HG02798 (cell line): Measurements from ENCODE around the gene IRF6.

Experiments used
- ATAC-seq: cut with Tn5 transposase; IDR thresholded peaks from one replicate; pipeline ENCODE4 v1.9.1; 2021; ENCODE audit warnings: mild to moderate bottlenecking; ENCODE audit not compliant: unreplicated experiment, poor library complexity

The IRF6 gene

DNA sequence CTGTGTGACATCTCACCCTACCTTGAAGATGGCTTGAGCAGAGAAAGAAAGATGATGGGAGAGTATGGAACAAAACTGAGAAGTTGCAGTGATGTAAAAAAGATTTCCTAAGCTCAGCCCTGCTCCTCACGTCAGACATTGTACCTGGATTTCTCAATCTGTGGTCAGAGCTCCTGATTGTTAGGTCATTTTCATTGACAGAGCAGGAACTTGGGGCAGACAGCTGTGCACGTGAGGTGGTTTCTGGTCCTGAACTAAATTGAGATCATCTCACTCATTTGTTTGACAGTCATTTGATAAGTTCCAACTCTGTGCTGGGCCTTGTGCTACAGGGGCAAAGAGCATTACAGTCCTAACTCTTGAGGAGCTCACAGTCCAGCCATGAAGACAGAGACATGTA lies 39.9 kb downstream of the IRF6 start:
- no peak for ATAC-seq

GRCh38 chr1:209761011-209761635 lies 44.8 kb downstream of the IRF6 start:
- ATAC-seq, result no peak

DNA sequence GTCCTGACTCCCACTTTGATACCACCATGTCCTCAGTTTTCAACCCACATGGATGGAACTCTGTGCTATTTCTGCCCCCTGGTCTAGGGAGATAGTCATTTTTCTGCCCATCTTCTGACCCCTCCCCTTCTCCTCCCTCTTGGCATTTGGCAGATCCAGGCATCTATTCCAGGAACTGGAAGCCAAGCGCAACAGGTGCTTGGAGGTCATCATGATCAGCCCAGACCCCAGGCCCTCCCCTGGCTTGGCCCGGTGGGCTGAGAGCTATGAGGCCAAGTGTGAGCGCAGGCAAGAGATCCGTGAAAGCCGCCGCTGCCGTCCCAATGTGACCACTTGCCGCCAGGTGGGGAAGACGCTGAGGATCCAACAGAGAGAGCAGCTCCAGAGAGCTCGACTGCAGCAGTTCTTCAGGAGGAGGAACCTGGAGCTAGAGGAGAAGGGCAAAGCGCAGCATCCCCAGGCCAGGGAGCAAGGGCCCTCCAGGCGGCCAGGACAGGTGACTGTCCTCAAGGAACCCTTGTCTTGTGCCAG lies 46.0 kb downstream of the IRF6 start:
- ATAC-seq, result no peak

DNA sequence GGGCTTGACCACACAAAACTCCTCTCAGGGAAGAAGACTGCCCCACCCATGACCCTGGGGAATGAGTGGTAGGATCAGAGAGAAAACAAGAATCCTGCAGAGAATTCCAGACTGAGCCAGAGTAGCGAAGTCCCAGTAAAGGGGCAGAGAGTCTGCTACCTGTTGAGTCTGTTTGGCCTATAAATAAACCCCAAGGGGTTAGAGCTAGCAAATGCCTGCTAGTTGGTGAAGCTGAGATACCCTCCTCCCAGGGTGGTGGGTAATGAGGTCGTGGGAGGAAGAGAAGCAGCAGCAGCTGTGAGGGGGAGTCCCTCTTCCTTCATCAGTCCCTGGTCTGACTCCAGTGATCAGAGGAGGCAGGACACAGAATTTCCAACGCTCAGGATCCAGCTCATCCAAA lies 47.5 kb downstream of the IRF6 start:
- ATAC-seq, result no peak

GRCh38 chr1:209756615-209757445 lies 49.1 kb downstream of the IRF6 start:
- ATAC-seq, result peak; percentile 34

- ATAC-seq, result peak; percentile 81
Observed at GRCh38 chr1:209755926-209756614, 49.9 kb downstream of the IRF6 start, which contains the start of gene TRAF3IP3. TSS of gene TRAF3IP3 (plus strand) at chr1:209756053. CDS start at chr1:209760040, 3,987 bp downstream.

GRCh38 chr1:209755256-209755655 lies 50.7 kb downstream of the IRF6 start:
- ATAC-seq, result no peak

GRCh38 chr1:209752890-209753289 lies 53.1 kb downstream of the IRF6 start:
- ATAC-seq, result no peak

GRCh38 chr1:209751627-209752231 lies 54.2 kb downstream of the IRF6 start:
- ATAC-seq, result peak; percentile 49

- ATAC-seq, result no peak
Observed at GRCh38 chr1:209749670-209750323, 56.1 kb downstream of the IRF6 start.

DNA sequence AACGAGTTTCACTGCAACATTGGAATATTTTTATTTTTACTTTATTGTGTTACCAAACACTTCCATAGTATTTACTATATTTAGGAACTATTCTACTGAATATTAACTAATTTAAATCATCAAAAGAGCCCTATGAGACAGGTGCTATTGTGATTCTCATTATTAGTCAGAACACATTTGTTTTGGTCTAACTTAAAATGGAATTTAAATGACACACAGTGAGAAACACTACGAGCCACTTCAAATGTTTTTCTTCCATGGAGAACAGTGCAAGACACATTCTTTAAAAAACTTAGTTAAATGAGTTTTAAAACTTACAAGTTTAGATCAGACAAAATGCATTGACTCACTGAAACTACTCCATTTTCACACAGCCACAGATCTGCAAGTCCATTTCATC lies 56.7 kb downstream of the IRF6 start:
- ATAC-seq, result no peak

GRCh38 chr1:209748620-209749019 lies 57.3 kb downstream of the IRF6 start:
- ATAC-seq, result no peak

GRCh38 chr1:209747580-209748262 lies 58.2 kb downstream of the IRF6 start:
- peak; percentile 84 for ATAC-seq

DNA sequence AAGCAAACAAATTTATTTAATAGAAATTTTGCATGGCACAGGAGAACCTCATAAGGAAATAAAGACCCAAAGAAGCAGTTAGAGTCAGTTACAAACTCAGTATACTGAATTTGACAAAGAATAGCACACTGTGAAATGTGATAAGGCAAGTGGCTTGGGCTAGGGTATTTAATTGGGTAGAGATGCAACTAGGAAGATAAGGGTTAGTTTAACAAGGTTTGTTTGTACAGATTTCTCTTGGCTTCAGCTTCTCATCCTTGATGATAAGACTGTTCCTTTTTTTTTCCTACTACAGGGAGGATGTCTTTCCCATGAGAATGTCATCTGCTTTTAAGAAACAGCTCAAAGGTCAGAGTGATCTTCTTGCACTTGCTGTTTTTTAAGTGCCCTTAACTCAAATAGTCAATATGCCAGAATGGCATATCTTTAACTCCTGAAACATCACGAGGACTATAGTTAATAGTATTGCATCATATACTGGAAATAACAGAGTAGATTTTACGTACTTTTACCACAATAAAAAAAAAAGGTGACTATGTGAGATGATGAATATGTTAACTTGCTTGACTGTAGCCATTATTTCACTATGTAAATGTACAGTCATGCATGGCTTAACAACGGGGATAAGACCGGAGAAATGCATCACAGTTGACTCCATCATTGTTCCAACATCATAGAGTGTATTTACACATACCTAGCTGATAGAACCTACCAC lies 59.3 kb downstream of the IRF6 start:
- no peak for ATAC-seq

DNA sequence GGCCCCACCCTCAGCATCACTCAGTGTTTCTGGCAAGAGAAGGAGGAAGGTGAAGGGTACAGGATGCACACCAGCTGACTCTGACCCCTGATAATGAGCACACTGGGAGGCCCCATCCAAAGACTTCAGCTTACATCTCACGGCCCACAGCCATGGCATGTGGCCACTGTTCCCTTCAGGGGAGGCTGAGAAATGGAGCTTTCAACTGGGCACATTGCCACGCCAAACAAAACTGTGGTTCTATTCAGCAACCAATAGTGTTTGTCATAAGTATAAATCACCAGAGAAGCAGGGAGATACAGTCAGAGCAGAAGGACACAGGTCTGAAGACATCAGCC lies 62.8 kb downstream of the IRF6 start:
- ATAC-seq, result no peak

DNA sequence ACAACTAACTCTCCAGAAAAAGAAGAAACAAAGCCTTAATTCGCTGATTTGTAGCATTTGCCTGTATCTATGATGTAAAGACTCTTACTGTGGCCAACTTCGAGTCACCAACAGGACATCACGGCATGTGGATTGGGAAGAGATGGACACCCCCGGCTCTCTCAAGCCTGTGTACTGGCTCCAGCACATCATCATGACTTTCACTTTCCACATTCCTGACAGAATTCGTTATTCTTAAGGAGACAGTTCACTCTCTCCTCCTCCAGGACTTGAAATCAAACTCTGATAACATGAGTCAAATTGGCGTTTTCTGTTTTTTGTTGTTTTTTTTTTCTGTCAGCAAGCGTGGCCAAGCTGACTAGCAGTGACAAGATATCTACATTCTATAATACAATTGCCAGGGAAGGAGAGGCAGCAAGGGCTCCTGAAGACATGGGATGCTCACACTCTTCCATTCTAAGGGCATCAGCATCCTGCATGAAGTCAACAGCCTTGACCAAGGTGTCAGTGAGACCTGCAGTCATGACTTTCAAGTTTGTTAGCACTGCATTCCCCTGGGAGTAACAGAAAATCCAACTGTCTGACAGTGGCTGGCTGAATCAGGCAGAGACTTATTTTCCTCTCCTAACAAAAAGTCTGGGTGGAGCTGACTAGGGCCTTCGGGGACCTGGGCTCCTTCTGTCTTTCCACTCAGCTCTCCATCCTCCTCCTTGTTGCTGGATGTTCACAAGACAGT lies 63.4 kb downstream of the IRF6 start:
- ATAC-seq, result no peak

DNA sequence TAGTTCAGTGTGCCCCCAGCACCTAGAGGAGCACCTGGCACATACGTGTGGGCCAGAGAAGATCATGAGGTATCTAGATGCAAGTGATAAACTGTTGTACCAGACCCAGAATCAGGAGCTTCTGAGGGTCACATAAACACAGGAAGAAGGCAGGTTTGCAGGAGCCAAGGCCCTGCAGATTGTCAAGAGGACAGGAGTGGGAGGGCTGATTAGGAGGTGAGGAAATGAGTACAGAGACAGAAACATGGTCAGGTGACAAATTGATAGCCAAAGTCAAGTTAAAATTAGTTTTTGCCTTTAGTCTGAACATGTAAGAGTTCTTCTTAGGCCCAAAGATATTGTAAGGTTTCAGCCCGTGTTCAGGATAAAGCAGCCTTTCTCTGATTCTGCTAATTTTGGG lies 64.1 kb downstream of the IRF6 start:
- no peak for ATAC-seq

DNA sequence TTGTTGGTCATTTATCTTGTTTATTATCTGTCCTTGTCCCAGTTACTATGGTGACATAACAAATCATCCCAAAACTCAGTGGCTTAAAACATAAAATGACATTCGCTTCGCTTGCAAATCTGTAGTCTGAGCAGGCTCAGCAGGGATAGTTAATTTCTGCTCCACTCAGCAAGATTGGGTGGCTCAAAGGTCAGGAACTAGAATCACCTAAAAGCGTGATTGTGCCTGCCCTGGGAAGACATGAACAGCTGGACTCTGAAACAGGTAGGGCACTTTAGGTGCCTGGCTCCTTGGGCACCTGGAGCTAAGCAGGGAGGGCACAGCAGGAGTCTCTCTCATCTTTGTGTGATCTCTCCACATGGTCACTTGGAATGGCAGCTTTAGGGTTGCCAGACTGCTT lies 64.7 kb downstream of the IRF6 start:
- no peak for ATAC-seq
